K562 (cell line): ENCODE measurements around the gene NXN.
"Not testable (repeated sequence)": the region's sequence is repeated elsewhere in the genome, so short reads cannot be mapped to it uniquely, and the experiment has no call there.

Experiments
- ETS1 ChIP-seq: conservative IDR thresholded peaks from 2 replicates; pipeline ENCODE4 v1.6.1; 2011; ENCODE audit warnings: low read depth, mild to moderate bottlenecking, low read length; ENCODE audit not compliant: control insufficient read depth
- NFIC ChIP-seq: fragments of 450-650 bp; IDR thresholded peaks from 2 replicates; pipeline ENCODE4 v1.6.1; 2017; ENCODE audit warnings: mild to moderate bottlenecking, inconsistent platforms
- TAF15 ChIP-seq: fragments of 200-400 bp; formaldehyde crosslinking; IDR thresholded peaks from 2 replicates; pipeline ENCODE4 v1.6.1; 2017; ENCODE audit warnings: mild to moderate bottlenecking, low read depth, low read length, moderate library complexity
- ZFX ChIP-seq: sonication (generic); formaldehyde crosslinking; IDR thresholded peaks from 2 replicates; pipeline ENCODE4 v1.8.0; 2022; ENCODE audit warnings: mild to moderate bottlenecking, missing genetic modification reagents, moderate library complexity
- ZNF589 ChIP-seq: fragments of 200-800 bp; sonication (Bioruptor generic); IDR thresholded peaks from 2 replicates; pipeline ENCODE4 v1.6.1; 2016; ENCODE audit warnings: low read depth, missing genetic modification characterization, missing compliant biosample characterization
- TF ChIP-seq, protein P1 (sequence below), 3 experiments: IDR thresholded peaks in 2 of 3; conservative IDR thresholded peaks in 1 of 3; 2 replicates each; pipeline ENCODE4 v1.5.1; 2011 to 2012; ENCODE audit warnings: low read length in 3 of 3, mild to moderate bottlenecking in 3 of 3, control low read depth in 2 of 3, improper control_type of control experiment in 1 of 3, inconsistent platforms in 1 of 3, low read depth in 1 of 3, mixed read lengths in 1 of 3, moderate library complexity in 1 of 3; ENCODE audit not compliant: insufficient read depth in 2 of 3

DNA sequence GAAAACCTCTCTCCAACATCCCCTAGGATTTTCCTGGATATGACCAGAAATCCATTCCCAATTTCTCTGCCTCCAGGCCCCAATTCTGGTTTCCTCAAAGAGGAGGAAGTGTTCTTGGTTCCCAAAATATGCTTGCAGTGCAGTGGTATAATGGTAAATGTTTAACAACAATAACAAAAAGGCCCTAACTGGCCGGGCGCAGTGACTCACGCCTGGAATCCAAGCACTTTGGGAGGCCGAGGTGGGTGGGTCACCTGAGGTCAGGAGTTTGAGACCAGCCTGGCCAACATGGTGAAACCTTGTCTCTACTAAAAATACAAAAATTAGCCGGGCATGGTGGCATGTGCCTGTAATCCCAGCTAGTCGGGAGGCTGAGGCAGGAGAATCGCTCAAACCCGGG lies 15.7 kb upstream of the NXN start:
- not testable (repeated sequence) for TF ChIP-seq ZFX (CRISPR knock-in tag); NFIC; ZNF589 (CRISPR knock-in tag); TAF15; ETS1
- TF ChIP-seq, protein P1, sequence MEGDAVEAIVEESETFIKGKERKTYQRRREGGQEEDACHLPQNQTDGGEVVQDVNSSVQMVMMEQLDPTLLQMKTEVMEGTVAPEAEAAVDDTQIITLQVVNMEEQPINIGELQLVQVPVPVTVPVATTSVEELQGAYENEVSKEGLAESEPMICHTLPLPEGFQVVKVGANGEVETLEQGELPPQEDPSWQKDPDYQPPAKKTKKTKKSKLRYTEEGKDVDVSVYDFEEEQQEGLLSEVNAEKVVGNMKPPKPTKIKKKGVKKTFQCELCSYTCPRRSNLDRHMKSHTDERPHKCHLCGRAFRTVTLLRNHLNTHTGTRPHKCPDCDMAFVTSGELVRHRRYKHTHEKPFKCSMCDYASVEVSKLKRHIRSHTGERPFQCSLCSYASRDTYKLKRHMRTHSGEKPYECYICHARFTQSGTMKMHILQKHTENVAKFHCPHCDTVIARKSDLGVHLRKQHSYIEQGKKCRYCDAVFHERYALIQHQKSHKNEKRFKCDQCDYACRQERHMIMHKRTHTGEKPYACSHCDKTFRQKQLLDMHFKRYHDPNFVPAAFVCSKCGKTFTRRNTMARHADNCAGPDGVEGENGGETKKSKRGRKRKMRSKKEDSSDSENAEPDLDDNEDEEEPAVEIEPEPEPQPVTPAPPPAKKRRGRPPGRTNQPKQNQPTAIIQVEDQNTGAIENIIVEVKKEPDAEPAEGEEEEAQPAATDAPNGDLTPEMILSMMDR (IDR thresholded peaks at IDR 0.05 in 2 of 3, conservative IDR thresholded peaks at IDR 0.05 in 1 of 3; ENCODE audit: insufficient read depth in 2 of 3, low read depth in 1 of 3, low read length in 3 of 3), result not testable (repeated sequence)
